Omental fat pad (tissue), 4 donors: ENCODE data around the gene AGPAT3. TPM values are rescaled to one million over a fixed set of nuclear protein-coding genes. Genes with fewer than 3 reads are reported as not detected.

Experiments used
- ATAC-seq: fragments of 150-250 bp; one replicate; pipeline ENCODE4 v1.9.1; 2016; ENCODE audit warnings: mild to moderate bottlenecking, moderate library complexity; ENCODE audit not compliant: low FRiP score
- DNase-seq: peaks from one replicate; pipeline ENCODE4 v3.0.0-alpha.2; 2019; ENCODE audit warnings: low spot score
- CTCF ChIP-seq, 3 donors: fragments of 450-650 bp; IDR thresholded peaks; one replicate each; pipeline ENCODE4 v1.5.1; 2016 to 2017; ENCODE audit warnings: antibody characterized with exemption in 3 of 3, mild to moderate bottlenecking in 3 of 3, moderate library complexity in 2 of 3
- total RNA-seq, 4 donors: library from RNA; depleted of rRNA; stranded (reverse); fragments of >200 nt; gene quantifications; one replicate each; pipeline ENCODE4 v1.1.0, GENCODE V29; 2016

Gene AGPAT3
- total RNA-seq, 4 donors from 2014 or later: 29.7 to 47.0 (median 43.3) TPM

- TF ChIP-seq CTCF (IDR thresholded peaks at IDR 0.05): no peak
- ATAC-seq: no peak
- DNase-seq: no peak
Observed at GRCh38 chr21:43872531-43873197, 7.6 kb downstream of the AGPAT3 start.

- TF ChIP-seq CTCF (IDR thresholded peaks at IDR 0.05): no peak
- DNase-seq (no peak), ATAC-seq (no peak)
Observed at GRCh38 chr21:43873673-43874072, 8.7 kb downstream of the AGPAT3 start.

- DNase-seq (no peak), ATAC-seq (no peak)
- TF ChIP-seq CTCF (IDR thresholded peaks at IDR 0.05): no peak
Observed at GRCh38 chr21:43874085-43874805, 9.2 kb downstream of the AGPAT3 start.

GRCh38 chr21:43876605-43877004, 11.6 kb downstream of the AGPAT3 start:
- DNase-seq (no peak), ATAC-seq (no peak)
- TF ChIP-seq CTCF (IDR thresholded peaks at IDR 0.05): no peak

GRCh38 chr21:43877936-43878575, 13.0 kb downstream of the AGPAT3 start:
- no peak for TF ChIP-seq CTCF (IDR thresholded peaks at IDR 0.05)
- no peak for DNase-seq
- no peak for ATAC-seq

- no peak for TF ChIP-seq CTCF (IDR thresholded peaks at IDR 0.05)
- DNase-seq (no peak), ATAC-seq (no peak)
Observed at GRCh38 chr21:43879348-43880110, 14.5 kb downstream of the AGPAT3 start.
